ENCODE results near the gene BRSK2.

BRSK2 gene

DNA sequence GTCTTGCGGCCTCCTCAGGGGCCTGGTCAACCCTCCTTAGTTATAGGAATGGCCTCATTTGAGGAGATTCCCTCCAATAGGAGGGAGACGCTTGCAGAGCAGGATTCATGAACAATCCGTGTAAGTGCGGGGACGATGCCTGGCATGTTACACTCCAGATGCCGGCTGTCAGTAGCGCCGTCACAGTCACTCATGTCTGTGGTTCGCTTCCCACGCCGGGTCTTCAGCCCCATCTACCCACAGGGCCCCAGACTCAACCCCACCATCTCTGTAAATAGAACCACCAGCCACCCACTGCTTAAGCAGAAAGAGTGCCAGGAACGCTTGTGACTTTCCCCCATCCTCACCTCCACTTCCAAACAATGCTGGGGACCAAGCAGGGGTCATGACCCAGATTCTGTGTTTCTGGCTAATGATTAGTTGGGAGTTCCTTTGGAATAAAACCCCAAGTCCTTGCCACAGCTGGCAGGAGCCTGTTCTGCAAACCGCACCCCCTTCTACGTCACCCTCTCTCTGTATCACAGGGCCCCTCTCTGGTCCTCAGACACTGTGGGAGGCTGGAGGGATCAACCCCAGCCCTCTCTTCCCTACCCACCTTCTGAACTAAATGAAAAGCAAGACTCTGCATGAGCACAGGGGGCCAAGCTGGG, 41.5 kb upstream of the BRSK2 start:
- TF ChIP-seq RAD21 (IDR thresholded peaks at IDR 0.05; ENCODE audit: low read depth) = no peak
- no peak for TF ChIP-seq FOXM1 (IDR thresholded peaks at IDR 0.05; ENCODE audit: borderline replicate concordance, low read depth)
- no peak for TF ChIP-seq ZBTB7A (IDR thresholded peaks at IDR 0.05; ENCODE audit: low read depth)
- TF ChIP-seq YY1 (IDR thresholded peaks at IDR 0.05; ENCODE audit: low read depth) = no peak
- TF ChIP-seq, protein P1, sequence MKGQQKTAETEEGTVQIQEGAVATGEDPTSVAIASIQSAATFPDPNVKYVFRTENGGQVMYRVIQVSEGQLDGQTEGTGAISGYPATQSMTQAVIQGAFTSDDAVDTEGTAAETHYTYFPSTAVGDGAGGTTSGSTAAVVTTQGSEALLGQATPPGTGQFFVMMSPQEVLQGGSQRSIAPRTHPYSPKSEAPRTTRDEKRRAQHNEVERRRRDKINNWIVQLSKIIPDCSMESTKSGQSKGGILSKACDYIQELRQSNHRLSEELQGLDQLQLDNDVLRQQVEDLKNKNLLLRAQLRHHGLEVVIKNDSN (IDR thresholded peaks at IDR 0.05) = no peak
- no peak for TF ChIP-seq TAF1 (IDR thresholded peaks at IDR 0.05; ENCODE audit: low read depth)
- no peak for TF ChIP-seq EP300 (IDR thresholded peaks at IDR 0.05; ENCODE audit: borderline replicate concordance)
- no peak for TF ChIP-seq TEAD4 (IDR thresholded peaks at IDR 0.05)
- TF ChIP-seq CREB1 (IDR thresholded peaks at IDR 0.05; ENCODE audit: low read depth) = no peak
- no peak for TF ChIP-seq CEBPB (IDR thresholded peaks at IDR 0.05)
- TF ChIP-seq EGR1 (IDR thresholded peaks at IDR 0.05) = no peak
- TF ChIP-seq, protein P2, sequence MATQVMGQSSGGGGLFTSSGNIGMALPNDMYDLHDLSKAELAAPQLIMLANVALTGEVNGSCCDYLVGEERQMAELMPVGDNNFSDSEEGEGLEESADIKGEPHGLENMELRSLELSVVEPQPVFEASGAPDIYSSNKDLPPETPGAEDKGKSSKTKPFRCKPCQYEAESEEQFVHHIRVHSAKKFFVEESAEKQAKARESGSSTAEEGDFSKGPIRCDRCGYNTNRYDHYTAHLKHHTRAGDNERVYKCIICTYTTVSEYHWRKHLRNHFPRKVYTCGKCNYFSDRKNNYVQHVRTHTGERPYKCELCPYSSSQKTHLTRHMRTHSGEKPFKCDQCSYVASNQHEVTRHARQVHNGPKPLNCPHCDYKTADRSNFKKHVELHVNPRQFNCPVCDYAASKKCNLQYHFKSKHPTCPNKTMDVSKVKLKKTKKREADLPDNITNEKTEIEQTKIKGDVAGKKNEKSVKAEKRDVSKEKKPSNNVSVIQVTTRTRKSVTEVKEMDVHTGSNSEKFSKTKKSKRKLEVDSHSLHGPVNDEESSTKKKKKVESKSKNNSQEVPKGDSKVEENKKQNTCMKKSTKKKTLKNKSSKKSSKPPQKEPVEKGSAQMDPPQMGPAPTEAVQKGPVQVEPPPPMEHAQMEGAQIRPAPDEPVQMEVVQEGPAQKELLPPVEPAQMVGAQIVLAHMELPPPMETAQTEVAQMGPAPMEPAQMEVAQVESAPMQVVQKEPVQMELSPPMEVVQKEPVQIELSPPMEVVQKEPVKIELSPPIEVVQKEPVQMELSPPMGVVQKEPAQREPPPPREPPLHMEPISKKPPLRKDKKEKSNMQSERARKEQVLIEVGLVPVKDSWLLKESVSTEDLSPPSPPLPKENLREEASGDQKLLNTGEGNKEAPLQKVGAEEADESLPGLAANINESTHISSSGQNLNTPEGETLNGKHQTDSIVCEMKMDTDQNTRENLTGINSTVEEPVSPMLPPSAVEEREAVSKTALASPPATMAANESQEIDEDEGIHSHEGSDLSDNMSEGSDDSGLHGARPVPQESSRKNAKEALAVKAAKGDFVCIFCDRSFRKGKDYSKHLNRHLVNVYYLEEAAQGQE (IDR thresholded peaks at IDR 0.05; ENCODE audit: low read depth) = no peak
- TF ChIP-seq, protein P3, sequence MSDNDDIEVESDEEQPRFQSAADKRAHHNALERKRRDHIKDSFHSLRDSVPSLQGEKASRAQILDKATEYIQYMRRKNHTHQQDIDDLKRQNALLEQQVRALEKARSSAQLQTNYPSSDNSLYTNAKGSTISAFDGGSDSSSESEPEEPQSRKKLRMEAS (IDR thresholded peaks at IDR 0.05) = no peak
- TF ChIP-seq NFIC (IDR thresholded peaks at IDR 0.05) = no peak
- TF ChIP-seq TCF12 (IDR thresholded peaks at IDR 0.05; ENCODE audit: low read depth) = no peak

DNA sequence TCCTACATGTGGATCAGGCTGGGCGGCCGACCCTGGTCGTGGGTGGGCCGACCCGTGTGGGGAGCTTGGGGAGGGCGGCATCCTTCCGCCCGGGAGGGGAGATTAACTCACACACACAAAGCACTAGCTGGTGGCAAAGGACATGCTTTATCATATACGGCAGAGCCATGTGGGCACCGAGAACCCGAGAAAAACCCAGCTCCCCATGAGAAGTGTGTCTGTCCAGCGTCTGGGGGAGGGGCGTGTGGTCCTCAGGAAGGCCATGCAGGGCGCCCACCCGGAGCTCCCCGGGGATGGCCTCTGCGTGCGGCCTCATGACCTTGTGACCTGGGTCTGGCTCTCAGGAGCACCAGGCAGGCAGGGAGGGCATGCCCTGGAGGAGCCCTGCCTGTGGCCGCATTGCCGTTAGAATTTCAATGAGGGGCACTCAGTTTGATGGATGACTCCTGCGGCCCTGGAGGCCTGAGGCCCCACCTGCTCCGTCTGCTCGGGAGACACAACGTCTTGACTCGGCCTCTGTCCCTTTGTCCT, 40.9 kb upstream of the BRSK2 start:
- TF ChIP-seq CREB1 (IDR thresholded peaks at IDR 0.05; ENCODE audit: low read depth) (no peak), TCF12 (IDR thresholded peaks at IDR 0.05; ENCODE audit: low read depth) (no peak), YY1 (IDR thresholded peaks at IDR 0.05; ENCODE audit: low read depth) (no peak), EGR1 (IDR thresholded peaks at IDR 0.05) (no peak), EP300 (IDR thresholded peaks at IDR 0.05; ENCODE audit: borderline replicate concordance) (no peak), FOXM1 (IDR thresholded peaks at IDR 0.05; ENCODE audit: borderline replicate concordance, low read depth) (no peak), CEBPB (IDR thresholded peaks at IDR 0.05) (no peak), ZBTB7A (IDR thresholded peaks at IDR 0.05; ENCODE audit: low read depth) (no peak), NFIC (IDR thresholded peaks at IDR 0.05) (no peak), TAF1 (IDR thresholded peaks at IDR 0.05; ENCODE audit: low read depth) (no peak), TEAD4 (IDR thresholded peaks at IDR 0.05) (no peak)
- TF ChIP-seq, protein P2 (IDR thresholded peaks at IDR 0.05; ENCODE audit: low read depth) = no peak
- TF ChIP-seq, protein P3 (IDR thresholded peaks at IDR 0.05) = no peak
- TF ChIP-seq, protein P1 (IDR thresholded peaks at IDR 0.05) = no peak

DNA sequence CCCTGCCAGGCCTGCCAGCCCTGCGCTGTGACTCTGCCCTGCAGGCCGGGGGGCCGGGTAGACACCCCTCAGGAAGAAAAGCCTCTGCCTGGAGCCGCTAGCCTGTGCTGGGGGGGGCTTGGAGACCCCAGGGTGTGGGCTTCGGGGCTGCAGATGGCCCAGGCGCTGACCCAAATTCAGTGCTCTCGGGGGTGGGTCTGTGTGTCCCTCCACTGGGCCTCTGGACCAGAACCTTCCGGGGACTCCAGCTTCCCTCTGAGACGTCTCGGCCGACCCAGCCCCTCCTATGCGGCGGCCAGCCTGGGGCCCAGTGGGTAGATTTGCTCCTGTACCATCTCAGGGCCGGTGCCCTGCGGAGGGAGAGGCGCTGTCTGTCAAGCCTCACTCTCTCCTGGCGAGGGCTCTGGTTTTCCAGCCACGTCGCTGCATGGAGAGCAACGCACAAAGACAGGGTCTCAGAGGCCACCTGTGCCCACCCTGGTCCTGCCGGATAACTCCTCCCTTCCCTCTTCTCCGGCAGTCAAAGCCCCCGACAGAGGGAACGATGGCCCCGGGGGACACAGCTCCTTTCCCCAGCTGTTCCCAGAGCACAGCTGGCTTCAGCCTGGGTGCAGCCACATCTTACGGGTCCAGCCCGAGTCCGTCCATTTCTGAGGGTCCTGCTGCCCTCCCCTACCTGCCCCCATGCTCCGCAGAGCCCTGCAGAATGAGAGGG, 40.2 kb upstream of the BRSK2 start:
- TF ChIP-seq NFIC (IDR thresholded peaks at IDR 0.05) (no peak), ZBTB7A (IDR thresholded peaks at IDR 0.05; ENCODE audit: low read depth) (no peak), TCF12 (IDR thresholded peaks at IDR 0.05; ENCODE audit: low read depth) (no peak), CREB1 (IDR thresholded peaks at IDR 0.05; ENCODE audit: low read depth) (no peak)
- TF ChIP-seq, protein P3 (IDR thresholded peaks at IDR 0.05) = no peak

DNA sequence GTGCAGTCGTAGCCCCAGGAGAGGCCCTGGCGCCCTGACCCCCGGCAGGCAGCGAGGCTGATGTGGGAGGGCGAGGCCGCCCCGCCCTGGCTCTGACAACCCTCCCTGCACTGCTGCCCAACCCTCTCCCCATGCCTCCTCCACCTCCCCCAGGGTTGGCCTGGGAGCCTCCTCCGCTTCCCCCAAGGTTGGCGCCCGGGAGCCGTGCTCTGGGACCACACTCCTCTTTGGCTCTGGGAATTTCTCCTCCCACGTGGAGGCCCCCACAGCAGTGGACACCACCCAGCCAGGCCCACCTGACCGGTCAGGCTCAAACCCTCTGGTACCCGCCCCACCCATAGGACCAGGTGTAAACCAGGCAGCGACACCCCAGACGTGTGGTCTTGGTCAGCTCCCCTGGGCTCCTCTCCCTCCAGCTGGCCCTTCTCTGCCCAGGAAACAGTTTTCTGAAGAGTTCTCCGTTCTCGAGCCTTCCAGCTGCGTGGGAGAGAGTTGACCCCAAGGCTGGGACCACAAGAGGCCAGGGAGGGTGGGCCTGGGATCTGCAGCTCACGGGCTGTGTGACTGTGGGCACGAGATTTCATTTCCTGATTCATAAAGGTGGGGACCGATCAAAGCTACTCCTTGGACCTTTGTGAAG, 39.5 kb upstream of the BRSK2 start:
- TF ChIP-seq EP300 (IDR thresholded peaks at IDR 0.05; ENCODE audit: borderline replicate concordance) (no peak), NFIC (IDR thresholded peaks at IDR 0.05) (no peak), TEAD4 (IDR thresholded peaks at IDR 0.05) (no peak), ZBTB7A (IDR thresholded peaks at IDR 0.05; ENCODE audit: low read depth) (no peak), RAD21 (IDR thresholded peaks at IDR 0.05; ENCODE audit: low read depth) (no peak), YY1 (IDR thresholded peaks at IDR 0.05; ENCODE audit: low read depth) (no peak), CEBPB (IDR thresholded peaks at IDR 0.05) (no peak), CREB1 (IDR thresholded peaks at IDR 0.05; ENCODE audit: low read depth) (no peak), FOXM1 (IDR thresholded peaks at IDR 0.05; ENCODE audit: borderline replicate concordance, low read depth) (no peak), TCF12 (IDR thresholded peaks at IDR 0.05; ENCODE audit: low read depth) (no peak), TAF1 (IDR thresholded peaks at IDR 0.05; ENCODE audit: low read depth) (no peak), EGR1 (IDR thresholded peaks at IDR 0.05) (no peak)
- TF ChIP-seq, protein P2 (IDR thresholded peaks at IDR 0.05; ENCODE audit: low read depth) = no peak
- TF ChIP-seq, protein P1 (IDR thresholded peaks at IDR 0.05) = no peak
- TF ChIP-seq, protein P3 (IDR thresholded peaks at IDR 0.05) = no peak
